AG04450 (cell line): ENCODE results near the gene CEP78. TPM values are rescaled to one million over a fixed set of nuclear protein-coding genes. Genes with fewer than 3 reads are reported as not detected.

Source experiments
- CTCF ChIA-PET: fragments of 300-600, 350-600 bp; formaldehyde crosslinking; extraction: SDS; loops from one replicate; lab custom pipeline; 2022; ENCODE audit warnings: antibody characterized with exemption, inconsistent platforms; lab: Charles Lee
- POLR2A ChIA-PET: fragments of 350-600 bp; formaldehyde crosslinking; extraction: SDS; loops from one replicate; lab custom pipeline; 2021; ENCODE audit warnings: antibody characterized with exemption, inconsistent platforms; lab: Yijun Ruan, JAX
- DNase-seq: peaks from one replicate; pipeline ENCODE4 v3.0.0-alpha.2; 2011; ENCODE audit warnings: low read depth, low spot score
- H3K27ac ChIP-seq: one replicate; pipeline ENCODE4 v1.5.1; 2012; ENCODE audit warnings: low read depth, low read length, control low read depth
- H3K27me3 ChIP-seq: one replicate; pipeline ENCODE4 v1.6.0; 2012; ENCODE audit warnings: low read length; ENCODE audit not compliant: control insufficient read depth, insufficient read depth
- H3K4me3 ChIP-seq: 2 replicates; pipeline ENCODE4 v1.5.1; 2011; ENCODE audit warnings: mild to moderate bottlenecking, low read depth, low read length, control low read depth
- H3K9me3 ChIP-seq: 2 replicates; pipeline ENCODE4 v1.5.1; 2012; ENCODE audit warnings: low read length; ENCODE audit not compliant: control insufficient read depth, insufficient read depth
- polyA plus RNA-seq: library from polyadenylated mRNA; depleted of rRNA; stranded (reverse); fragments of >200 nt; gene quantifications from 2 replicates; pipeline ENCODE4 v1.2.3, GENCODE V29; 2011
- TF ChIP-seq, protein P1 (sequence below): IDR thresholded peaks from 2 replicates; pipeline ENCODE4 v1.5.1; 2011; ENCODE audit warnings: low read depth, low read length, control low read depth, inconsistent platforms

CEP78 gene
- polyA plus RNA-seq, 1 experiment: 11.0 TPM

DNA sequence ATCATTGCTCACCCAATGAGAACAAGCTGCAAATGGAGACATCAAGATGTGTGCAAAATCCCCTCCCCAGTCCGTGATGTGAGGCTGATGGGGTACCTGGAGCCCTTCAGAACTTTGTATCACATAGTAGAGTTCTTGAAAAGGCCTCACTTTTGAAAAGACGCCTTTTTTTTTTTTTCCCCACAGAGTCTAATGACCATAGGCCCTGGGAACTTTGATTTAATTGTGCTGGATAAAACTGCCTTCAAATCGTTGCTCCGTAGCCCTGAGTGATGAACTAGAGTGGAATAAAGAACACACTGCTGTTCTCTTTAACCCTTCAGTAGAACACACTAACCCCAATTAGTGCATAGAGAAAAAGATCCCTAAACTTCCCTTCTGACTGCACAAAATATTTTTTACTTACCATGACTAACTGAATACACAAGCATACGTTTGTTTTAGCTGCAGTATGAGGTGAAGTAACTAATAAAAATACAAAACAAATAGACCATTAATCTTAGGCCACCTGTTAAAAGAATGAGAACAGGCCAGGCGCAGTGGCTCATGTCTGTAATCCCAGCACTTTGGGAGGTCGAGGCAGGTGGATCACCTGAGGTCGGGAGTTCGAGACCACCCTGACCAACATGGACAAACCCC, 76.1 kb downstream of the CEP78 start:
- no peak overlapping the region for H3K27ac ChIP-seq
- H3K9me3 ChIP-seq: no peaks in the 10 kb centered on the region
- POLR2A ChIA-PET: interaction anchor here (1.2 kb wide), 1 partner anchor 15 kb away, joined by 3 read pairs; the partner anchor contains the start of gene PSAT1
- TF ChIP-seq, protein P1, sequence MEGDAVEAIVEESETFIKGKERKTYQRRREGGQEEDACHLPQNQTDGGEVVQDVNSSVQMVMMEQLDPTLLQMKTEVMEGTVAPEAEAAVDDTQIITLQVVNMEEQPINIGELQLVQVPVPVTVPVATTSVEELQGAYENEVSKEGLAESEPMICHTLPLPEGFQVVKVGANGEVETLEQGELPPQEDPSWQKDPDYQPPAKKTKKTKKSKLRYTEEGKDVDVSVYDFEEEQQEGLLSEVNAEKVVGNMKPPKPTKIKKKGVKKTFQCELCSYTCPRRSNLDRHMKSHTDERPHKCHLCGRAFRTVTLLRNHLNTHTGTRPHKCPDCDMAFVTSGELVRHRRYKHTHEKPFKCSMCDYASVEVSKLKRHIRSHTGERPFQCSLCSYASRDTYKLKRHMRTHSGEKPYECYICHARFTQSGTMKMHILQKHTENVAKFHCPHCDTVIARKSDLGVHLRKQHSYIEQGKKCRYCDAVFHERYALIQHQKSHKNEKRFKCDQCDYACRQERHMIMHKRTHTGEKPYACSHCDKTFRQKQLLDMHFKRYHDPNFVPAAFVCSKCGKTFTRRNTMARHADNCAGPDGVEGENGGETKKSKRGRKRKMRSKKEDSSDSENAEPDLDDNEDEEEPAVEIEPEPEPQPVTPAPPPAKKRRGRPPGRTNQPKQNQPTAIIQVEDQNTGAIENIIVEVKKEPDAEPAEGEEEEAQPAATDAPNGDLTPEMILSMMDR: no peak
- H3K4me3 ChIP-seq: no peak overlapping the region
- CTCF ChIA-PET: interaction anchor here (0.9 kb wide), 1 partner anchor 15 kb away, joined by 3 read pairs; the partner anchor contains the start of gene PSAT1
- DNase-seq: no peak
- no peaks in the 10 kb centered on the region for H3K27me3 ChIP-seq

DNA sequence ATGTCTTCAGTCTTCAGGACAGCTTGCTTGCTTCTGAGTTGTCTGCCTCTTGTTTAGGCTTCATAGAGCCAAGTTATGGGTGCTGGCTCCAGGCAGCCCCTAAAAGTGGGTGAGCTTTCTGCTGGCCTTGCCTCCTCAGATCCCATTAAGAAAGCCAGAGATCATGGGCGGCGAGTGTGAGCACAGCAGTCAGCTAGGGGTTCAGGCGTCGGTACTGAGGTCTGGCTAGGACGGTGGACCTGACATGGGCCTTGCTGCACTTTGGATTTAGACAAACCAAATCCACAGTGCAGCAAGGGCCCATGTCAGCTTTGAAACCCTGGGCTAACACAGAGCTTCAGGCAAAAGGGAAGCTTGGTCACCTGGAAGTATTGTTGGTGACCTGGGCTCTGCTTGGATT, 78.7 kb downstream of the CEP78 start:
- H3K9me3 ChIP-seq: no peaks in the 10 kb centered on the region
- ChIA-PET POLR2A (interaction anchor here (0.6 to 1.0 kb wide), 2 partner anchors 33 to 89 kb away, joined by 3 read pairs; no protein-coding TSS in a partner anchor), CTCF (no interaction called here)
- H3K27ac ChIP-seq: no peak overlapping the region
- no peak overlapping the region for H3K4me3 ChIP-seq
- TF ChIP-seq, protein P1: no peak
- DNase-seq: no peak
- H3K27me3 ChIP-seq: no peaks in the 10 kb centered on the region

DNA sequence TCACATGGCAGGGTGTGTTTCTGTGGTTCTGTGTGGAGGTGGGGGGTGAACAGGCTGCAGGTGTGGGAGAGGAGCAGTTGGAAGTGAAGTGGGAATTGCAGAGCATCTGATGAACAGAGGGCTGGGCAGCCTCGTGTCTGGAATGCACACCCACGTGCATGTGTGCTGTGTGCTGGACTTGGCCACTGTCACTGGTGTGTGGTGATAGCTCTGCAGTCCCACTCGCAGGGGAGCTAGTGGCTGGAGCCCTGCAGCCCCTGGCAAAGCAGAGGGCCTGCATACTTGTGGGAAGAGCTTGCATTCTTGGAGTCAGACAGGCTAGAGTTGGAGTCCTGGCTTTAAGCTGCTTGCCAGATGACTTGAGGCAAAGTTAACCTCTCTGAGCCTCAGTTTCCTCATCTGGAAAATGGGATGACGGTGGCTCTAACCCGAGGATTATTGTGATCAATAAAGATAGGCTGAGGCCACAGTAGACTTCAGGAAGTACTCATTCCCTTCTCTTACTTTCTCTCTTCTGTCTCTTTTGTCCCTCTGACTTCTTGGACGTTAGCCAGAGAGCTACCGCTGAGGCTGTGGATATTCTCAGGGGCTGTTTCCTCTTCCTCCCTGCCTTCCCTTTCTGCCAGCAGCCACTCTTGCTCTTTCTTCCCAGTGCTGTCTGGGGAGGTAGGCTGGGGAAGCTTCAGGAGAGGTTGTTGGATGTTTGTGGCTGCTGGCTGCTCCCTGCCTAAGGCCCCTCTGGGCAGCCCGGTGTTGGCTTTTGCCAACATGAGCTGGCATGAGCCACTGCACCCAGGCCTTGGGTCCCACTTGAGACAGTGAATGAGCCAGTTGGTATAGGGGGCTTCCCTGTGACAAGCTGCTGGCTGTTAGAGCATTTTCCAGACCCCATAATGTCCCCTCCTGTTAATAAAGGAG, 79.3 kb downstream of the CEP78 start:
- ChIA-PET CTCF (interaction anchor here (1.1 kb wide), 1 partner anchor 54 kb away, joined by 3 read pairs; no protein-coding TSS in a partner anchor), POLR2A (interaction anchor here (0.6 to 1.0 kb wide), 2 partner anchors 34 to 90 kb away, joined by 3 read pairs; no protein-coding TSS in a partner anchor)
- no peak overlapping the region for H3K27ac ChIP-seq
- H3K4me3 ChIP-seq: no peak overlapping the region
- TF ChIP-seq, protein P1: no peak
- DNase-seq: no peak
- no peaks in the 10 kb centered on the region for H3K27me3 ChIP-seq
- no peaks in the 10 kb centered on the region for H3K9me3 ChIP-seq

DNA sequence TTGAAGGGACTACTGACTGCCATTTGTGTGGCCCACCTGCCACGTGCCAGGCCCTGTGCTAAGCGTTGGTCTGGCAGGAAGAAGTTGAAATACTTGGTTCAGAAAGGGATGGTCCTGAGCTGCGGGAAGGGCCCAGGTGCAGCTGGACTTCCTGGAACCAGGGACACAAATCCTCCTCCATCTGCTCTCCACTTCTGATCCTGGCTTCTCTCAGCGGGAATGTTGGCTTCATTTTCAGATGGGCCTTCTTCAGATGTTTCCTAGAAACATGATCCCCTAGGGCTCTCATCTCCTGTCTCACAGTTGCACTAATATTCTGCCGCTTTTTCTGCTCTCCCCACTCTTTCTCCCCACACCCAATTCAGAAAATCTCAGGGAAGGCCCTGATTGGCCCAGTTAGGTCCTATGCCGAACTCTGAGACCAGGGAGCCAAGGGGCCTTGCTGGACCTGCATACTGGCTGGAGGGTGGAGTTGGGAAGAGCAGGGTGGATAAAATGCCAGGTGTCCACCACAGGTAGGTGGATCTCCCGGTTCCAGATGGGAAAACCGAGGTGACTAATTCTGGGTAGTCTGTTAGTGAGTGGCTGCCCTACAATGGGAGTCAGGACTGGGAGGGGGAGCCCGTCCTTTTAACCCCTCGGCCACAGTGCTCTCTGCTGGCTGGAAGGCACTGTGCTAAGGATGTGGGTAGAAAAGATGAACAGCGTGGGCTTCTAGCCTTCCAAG, 80.5 kb downstream of the CEP78 start:
- CTCF ChIA-PET: interaction anchor here (1.1 kb wide), 1 partner anchor 53 kb away, joined by 3 read pairs; no protein-coding TSS in a partner anchor
- Histone ChIP-seq H3K27me3 (no peaks in the 10 kb centered on the region), H3K27ac (no peak overlapping the region), H3K9me3 (no peaks in the 10 kb centered on the region), H3K4me3 (no peak overlapping the region)
- TF ChIP-seq, protein P1: no peak
- POLR2A ChIA-PET: no interaction called here
- DNase-seq: no peak
